H1 (cell line): ENCODE measurements around the gene PRR36. TPM values are rescaled to one million over a fixed set of nuclear protein-coding genes. Genes with fewer than 3 reads are reported as not detected.

Experiments
- CTCF ChIA-PET: fragments of 300-600 bp; sonication (Branson Sonifier 250); formaldehyde crosslinking; loops from one replicate; lab custom pipeline; 2021; ENCODE audit not compliant: partially characterized antibody; lab: Charles Lee
- POLR2A ChIA-PET: fragments of 300-600 bp; sonication (Branson Sonifier 250); formaldehyde crosslinking; loops from one replicate; lab custom pipeline; 2021; ENCODE audit warnings: inconsistent platforms; ENCODE audit not compliant: partially characterized antibody; lab: Charles Lee
- DNase-seq, 2 experiments: peaks; one replicate each; pipeline versions ENCODE4 v3.0.0 to v3.0.0-alpha.2; 2010 to 2022; ENCODE audit warnings: low spot score in 2 of 2, low read depth in 1 of 2, mixed read lengths in 1 of 2
- FAIRE-seq: peaks from 2 replicates; lab custom pipeline; 2011; peaks lifted over from hg19 to GRCh38; lab: Jason Lieb, UNC
- H2AFZ ChIP-seq: 2 replicates; pipeline ENCODE4 v1.8.1; 2012; ENCODE audit warnings: low read length, inconsistent platforms
- H2AK5ac ChIP-seq: 2 replicates; pipeline ENCODE4 v1.6.1; 2013; ENCODE audit warnings: low read depth, low read length
- H2BK120ac ChIP-seq: replicated peaks from 2 replicates; pipeline ENCODE3; 2013; ENCODE audit warnings: low read depth, low read length, inconsistent platforms
- H2BK12ac ChIP-seq: 2 replicates; pipeline ENCODE4 v1.6.1; 2013; ENCODE audit warnings: low read depth, low read length
- H2BK15ac ChIP-seq: 2 replicates; pipeline ENCODE4 v1.6.1; 2013; ENCODE audit warnings: low read length
- H2BK20ac ChIP-seq: 2 replicates; pipeline ENCODE4 v1.6.1; 2013; ENCODE audit warnings: low read length
- H2BK5ac ChIP-seq: 2 replicates; pipeline ENCODE4 v1.6.1; 2013; ENCODE audit warnings: low read depth, low read length
- H3K14ac ChIP-seq: 2 replicates; pipeline ENCODE4 v1.6.1; 2013; ENCODE audit warnings: inconsistent platforms; ENCODE audit not compliant: insufficient read length
- H3K18ac ChIP-seq: 2 replicates; pipeline ENCODE4 v1.6.1; 2013; ENCODE audit warnings: low read length; ENCODE audit errors: extremely low read depth
- H3K23ac ChIP-seq: 2 replicates; pipeline ENCODE4 v1.6.1; 2013; ENCODE audit warnings: inconsistent platforms; ENCODE audit not compliant: insufficient read length
- H3K23me2 ChIP-seq: 2 replicates; pipeline ENCODE4 v1.6.1; 2013; ENCODE audit warnings: low read depth, low read length
- H3K27ac ChIP-seq: 2 replicates; pipeline ENCODE4 v1.6.1; 2011; ENCODE audit warnings: low read depth, low read length, inconsistent platforms
- H3K27me3 ChIP-seq, 4 experiments: replicated peaks in 1 of 4; 1 replicate in 1 of 4; 2 replicates in 3 of 4; pipeline versions ENCODE4 v1.6.1 to v1.8.1; 2011 to 2013; ENCODE audit warnings: low read length in 3 of 4, mild to moderate bottlenecking in 3 of 4, inconsistent platforms in 2 of 4, mixed read lengths in 2 of 4, moderate library complexity in 1 of 4; ENCODE audit not compliant: control insufficient read depth in 3 of 4, insufficient read depth in 3 of 4; ENCODE audit errors: extremely low read depth in 1 of 4
- H3K36me3 ChIP-seq, 4 experiments: 2 replicates each; pipeline versions ENCODE4 v1.6.1 to v1.8.1; 2011 to 2013; ENCODE audit warnings: mild to moderate bottlenecking in 4 of 4, low read length in 3 of 4, moderate library complexity in 2 of 4, control low read depth in 1 of 4, inconsistent platforms in 1 of 4; ENCODE audit not compliant: insufficient read depth in 4 of 4, control insufficient read depth in 2 of 4
- H3K4ac ChIP-seq: replicated peaks from 2 replicates; pipeline ENCODE3; 2013; ENCODE audit warnings: low read length, low read depth, mixed read lengths, inconsistent platforms; ENCODE audit not compliant: insufficient read length
- H3K4me1 ChIP-seq, 4 experiments: replicated peaks in 1 of 4; 1 replicate in 1 of 4; 2 replicates in 3 of 4; pipeline versions ENCODE4 v1.6.1 to v1.8.1; 2011 to 2013; ENCODE audit warnings: low read length in 3 of 4, inconsistent platforms in 2 of 4, mixed read lengths in 1 of 4; ENCODE audit not compliant: insufficient read depth in 4 of 4, control insufficient read depth in 3 of 4
- H3K4me2 ChIP-seq, 2 experiments: 2 replicates each; pipeline versions ENCODE4 v1.6.1 to v1.8.1; 2011 to 2013; ENCODE audit warnings: low read depth in 2 of 2, low read length in 2 of 2, control low read depth in 1 of 2, inconsistent platforms in 1 of 2, mild to moderate bottlenecking in 1 of 2; ENCODE audit not compliant: insufficient read depth in 1 of 2
- H3K4me3 ChIP-seq, 4 experiments: fragments of 200-600, 300-600 bp in 1 of 4; sonication (generic), shearing (Covaris generic), sonication (Bioruptor Twin) in 1 of 4; 2 replicates each; pipeline versions ENCODE4 v1.5.1 to v1.8.1; 2011 to 2016; ENCODE audit warnings: low read length in 4 of 4, low read depth in 3 of 4, control low read depth in 2 of 4, inconsistent platforms in 2 of 4, mild to moderate bottlenecking in 2 of 4, mixed read lengths in 1 of 4, moderate library complexity in 1 of 4; ENCODE audit not compliant: insufficient read depth in 2 of 4; ENCODE audit errors: extremely low read depth in 1 of 4
- H3K56ac ChIP-seq: replicated peaks from 2 replicates; pipeline ENCODE3; 2013; ENCODE audit warnings: low read depth, mild to moderate bottlenecking, mixed read lengths, low read length, inconsistent platforms; ENCODE audit not compliant: insufficient read length
- H3K79me1 ChIP-seq: 2 replicates; pipeline ENCODE4 v1.6.1; 2013; ENCODE audit warnings: low read depth, low read length, control low read depth
- H3K79me2 ChIP-seq, 2 experiments: 2 replicates each; pipeline versions ENCODE4 v1.6.1 to v1.8.1; 2012 to 2013; ENCODE audit warnings: low read length in 2 of 2, mild to moderate bottlenecking in 2 of 2, inconsistent platforms in 1 of 2; ENCODE audit not compliant: insufficient read depth in 2 of 2, control insufficient read depth in 1 of 2
- H3K9ac ChIP-seq, 4 experiments: replicated peaks in 1 of 4; 1 replicate in 1 of 4; 2 replicates in 3 of 4; pipeline versions ENCODE4 v1.6.1 to v1.8.1; 2011 to 2013; ENCODE audit warnings: low read depth in 3 of 4, low read length in 3 of 4, control low read depth in 2 of 4, mild to moderate bottlenecking in 2 of 4, moderate library complexity in 2 of 4, inconsistent platforms in 1 of 4; ENCODE audit errors: extremely low read depth in 1 of 4
- H3K9me3 ChIP-seq, 2 experiments: 2 replicates each; pipeline versions ENCODE4 v1.6.1 to v1.8.1; 2012 to 2013; ENCODE audit warnings: mild to moderate bottlenecking in 2 of 2, moderate library complexity in 2 of 2, control low read depth in 1 of 2, inconsistent platforms in 1 of 2, low read depth in 1 of 2, low read length in 1 of 2, mixed read lengths in 1 of 2; ENCODE audit not compliant: insufficient read depth in 2 of 2
- H4K20me1 ChIP-seq, 2 experiments: replicated peaks in 1 of 2; 2 replicates each; pipeline versions ENCODE3 to v1.8.1; 2011 to 2013; ENCODE audit warnings: inconsistent platforms in 2 of 2, low read length in 2 of 2, mild to moderate bottlenecking in 1 of 2; ENCODE audit not compliant: insufficient read depth in 2 of 2, control insufficient read depth in 1 of 2
- H4K5ac ChIP-seq: 2 replicates; pipeline ENCODE4 v1.6.1; 2013; ENCODE audit warnings: low read length, low read depth, mixed read lengths, inconsistent platforms; ENCODE audit not compliant: insufficient read length
- H4K8ac ChIP-seq: 2 replicates; pipeline ENCODE4 v1.8.0; 2013; ENCODE audit warnings: mild to moderate bottlenecking, moderate library complexity, low read length, inconsistent platforms; ENCODE audit not compliant: insufficient read depth; ENCODE audit errors: extremely low read depth
- H4K91ac ChIP-seq: replicated peaks from 2 replicates; pipeline ENCODE3; 2013; ENCODE audit warnings: low read length, mixed read lengths, inconsistent platforms; ENCODE audit not compliant: insufficient read length
- CBX5 ChIP-seq: fragments of 300-800, 300-1000 bp; sonication (generic); IDR thresholded peaks from 2 replicates; pipeline ENCODE4 v1.7.1; 2016; ENCODE audit warnings: antibody characterized with exemption, low read length, low read depth
- CHD1 ChIP-seq: IDR thresholded peaks from 2 replicates; pipeline ENCODE4 v1.6.1; 2012; ENCODE audit warnings: low read depth, low read length, improper control_type of control experiment
- CHD2 ChIP-seq: IDR thresholded peaks from 2 replicates; pipeline ENCODE4 v1.6.1; 2012; ENCODE audit warnings: low read length, improper control_type of control experiment
- GTF2F1 ChIP-seq: IDR thresholded peaks from 2 replicates; pipeline ENCODE4 v1.6.1; 2012; ENCODE audit warnings: low read depth, low read length, improper control_type of control experiment, borderline replicate concordance
- MAFK ChIP-seq: IDR thresholded peaks from 2 replicates; pipeline ENCODE4 v1.6.1; 2012; ENCODE audit warnings: low read depth, mild to moderate bottlenecking, improper control_type of control experiment, low read length
- POLR2A ChIP-seq, 2 experiments: IDR thresholded peaks; 1 replicate in 1 of 2; 2 replicates in 1 of 2; pipeline ENCODE4 v1.6.1; 2011; ENCODE audit warnings: low read depth in 2 of 2, low read length in 2 of 2, mild to moderate bottlenecking in 2 of 2; ENCODE audit errors: control extremely low read depth in 1 of 2
- POLR2AphosphoS5 ChIP-seq: IDR thresholded peaks from 2 replicates; pipeline ENCODE4 v1.6.1; 2011; ENCODE audit warnings: low read depth, low read length
- RXRA ChIP-seq: IDR thresholded peaks from 2 replicates; pipeline ENCODE4 v1.6.1; 2011; ENCODE audit warnings: low read depth, mild to moderate bottlenecking, low read length, moderate library complexity; ENCODE audit not compliant: insufficient read depth
- SP4 ChIP-seq: IDR thresholded peaks from 2 replicates; pipeline ENCODE4 v1.6.1; 2012; ENCODE audit warnings: low read length, inconsistent platforms
- SUZ12 ChIP-seq: fragments of 200-600 bp; sonication (generic); IDR thresholded peaks from 2 replicates; pipeline ENCODE4 v1.6.1; 2012; ENCODE audit warnings: mild to moderate bottlenecking, inconsistent platforms, low read length, moderate library complexity, mixed read lengths
- TAF1 ChIP-seq: IDR thresholded peaks from 2 replicates; pipeline ENCODE4 v1.6.1; 2011; ENCODE audit warnings: mild to moderate bottlenecking, low read depth, low read length
- ZNF274 ChIP-seq: IDR thresholded peaks from 2 replicates; pipeline ENCODE4 v1.7.0; 2012; ENCODE audit warnings: low read length, borderline replicate concordance; ENCODE audit errors: extremely low read depth
- WGBS, 2 experiments: shearing (Covaris generic) in 1 of 2; methylation state at CpG; one replicate each; pipeline versions ENCODE4 v1.1.6 to v1.1.7; 2013 to 2015; ENCODE audit warnings: low lambda C conversion rate in 2 of 2, mixed read lengths in 2 of 2, inconsistent platforms in 1 of 2, low coverage in 1 of 2, missing lambda C conversion rate in 1 of 2; ENCODE audit not compliant: insufficient replicate concordance in 2 of 2, insufficient coverage in 1 of 2, insufficient read length in 1 of 2; ENCODE audit errors: extremely low coverage in 1 of 2, missing lambda C conversion rate in 1 of 2; 5-methylcytosine and 5-hydroxymethylcytosine counted together
- polyA plus RNA-seq, 7 experiments: library from polyadenylated mRNA; depleted of rRNA in 3 of 7; stranded (reverse) in 5 of 7; unstranded in 2 of 7; fragments of >200 nt in 5 of 7; fragments of 200-250 nt in 2 of 7; gene quantifications; 1 replicate in 5 of 7; 2 replicates in 1 of 7; 4 replicates in 1 of 7; pipeline versions ENCODE4 v1.2.1 to v1.2.3, GENCODE V29; 2011 to 2013; ENCODE audit warnings: missing spikeins in 2 of 7, mixed read lengths in 2 of 7
- total RNA-seq: library from RNA; stranded (reverse); fragmentation: NEBNext Ultra II Directional; extraction: Animal tissue kit (Norgen Biotek cat#: 25700); gene quantifications from 2 replicates; pipeline ENCODE4 v1.2.1, GENCODE V29; 2021

Gene PRR36
- total and polyA plus RNA-seq, 2 of the 8 experiments (the other 6 are each of a cell fraction or from before 2014, with no cell fraction given), result 1.6 to 23.9 TPM

DNA sequence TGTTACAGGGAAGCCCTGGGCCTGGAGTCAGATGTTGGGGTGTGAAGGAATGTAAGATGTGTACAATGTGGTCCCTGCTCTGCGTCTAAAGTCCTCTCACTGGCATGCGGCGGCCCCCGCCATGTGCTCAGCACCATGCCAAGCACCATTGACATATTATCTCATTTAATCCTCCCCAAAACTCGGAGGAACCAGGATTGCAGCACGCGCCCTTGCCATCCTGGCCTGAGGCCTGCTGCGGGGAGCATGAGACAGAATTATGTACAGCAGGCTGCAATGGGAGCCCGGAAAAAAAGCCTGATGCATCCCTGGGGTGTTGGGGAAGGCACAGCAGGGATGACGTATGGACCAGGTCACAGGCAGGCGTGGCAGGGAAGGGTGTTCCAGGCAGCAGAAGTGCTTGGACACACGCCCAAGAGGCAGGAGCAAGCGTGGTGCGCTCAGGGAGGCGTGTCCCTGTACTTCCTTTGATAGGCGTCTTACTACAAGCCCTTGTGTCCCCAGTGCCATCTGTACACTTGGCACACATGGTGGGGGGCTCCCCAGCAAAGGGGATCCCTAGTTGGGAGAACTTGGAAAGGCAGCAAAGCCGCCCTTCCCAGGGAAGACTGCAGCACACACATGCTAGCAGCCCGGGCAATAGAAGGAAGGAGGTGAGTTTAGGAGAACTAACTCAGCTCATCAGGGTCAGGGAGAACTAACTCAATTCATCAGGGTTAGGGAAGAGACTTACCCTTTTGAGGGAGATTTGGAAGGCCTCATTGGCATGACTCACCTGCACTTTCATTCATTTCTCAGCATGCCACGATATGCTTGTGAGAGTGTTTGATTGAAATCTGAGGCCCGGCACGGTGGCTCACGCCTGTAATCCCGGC is 40.7 kb downstream of the PRR36 start:
- Histone ChIP-seq H3K23ac (no peak overlapping the region), H4K8ac (no peak overlapping the region), H3K79me2 (no peaks in the 10 kb centered on the region), H3K18ac (no peak overlapping the region), H4K91ac (no peak overlapping the region), H2AK5ac (no peak overlapping the region), H3K4ac (no peak overlapping the region), H2BK12ac (no peak overlapping the region), H4K20me1 (peaks cover 0 to 3% of the 10 kb centered on the region in 2 experiments), H4K5ac (no peak overlapping the region), H3K56ac (no peak overlapping the region), H3K27ac (no peak overlapping the region), H3K14ac (no peak overlapping the region), H3K79me1 (no peaks in the 10 kb centered on the region), H2BK20ac (no peak overlapping the region), H3K23me2 (no peaks in the 10 kb centered on the region; the same call in 1 of the 2 replicates), H3K36me3 (no peaks in the 10 kb centered on the region), H2AFZ (no peak overlapping the region), H3K9me3 (no peaks in the 10 kb centered on the region), H2BK5ac (no peak overlapping the region), H3K4me1 (peaks cover 0 to 8% (median 6%) of the 10 kb centered on the region in 4 experiments; a peak in 5 of 7 replicates), H3K4me2 (no peak overlapping the region), H3K9ac (no peak overlapping the region), H2BK15ac (no peak overlapping the region), H3K27me3 (peaks cover 0 to under 1% (median 0%) of the 10 kb centered on the region in 4 experiments; a peak in 1 of 7 replicates), H3K4me3 (no peak overlapping the region), H2BK120ac (no peak overlapping the region)
- FAIRE-seq, result no peak
- ChIA-PET CTCF (interaction anchor here (3.6 kb wide), 1 partner anchor 28 kb away, joined by 19 read pairs; no protein-coding TSS in a partner anchor), POLR2A (interaction anchor here (1.1 kb wide), 1 partner anchor 13 kb away, joined by 3 read pairs; no protein-coding TSS in a partner anchor)
- 86% methylated on average over 23 of the region's 23 CpGs; no CpG with 5 or more reads in 1 of the 2 experiments for WGBS, 2 experiments
- no peak for DNase-seq
- no peak for TF ChIP-seq RXRA
- TF ChIP-seq SP4, result no peak
- no peak for TF ChIP-seq SUZ12
- TF ChIP-seq TAF1, result no peak
- no peak for TF ChIP-seq ZNF274
- TF ChIP-seq CHD1, result no peak
- no peak for TF ChIP-seq CBX5
- TF ChIP-seq POLR2A (IDR thresholded peaks at IDR 0.05; ENCODE audit: control extremely low read depth in 1 of 2, low read depth in 2 of 2, low read length in 2 of 2), result no peak
- no peak for TF ChIP-seq CHD2
- no peak for TF ChIP-seq MAFK
- TF ChIP-seq GTF2F1, result no peak
- no peak for TF ChIP-seq POLR2AphosphoS5
